ENCODE measurements around the gene SOX18.

- TF ChIP-seq BACH2 (CRISPR knock-in tag; IDR thresholded peaks at IDR 0.05; ENCODE audit: borderline replicate concordance) (no peak), RARB (CRISPR knock-in tag; IDR thresholded peaks at IDR 0.05) (no peak), TOX (CRISPR knock-in tag; IDR thresholded peaks at IDR 0.05; ENCODE audit: borderline replicate concordance) (no peak), SNAI2 (CRISPR knock-in tag; IDR thresholded peaks at IDR 0.05) (no peak)
Measured at GRCh38 chr20:64080813-64081623, 31.6 kb upstream of the SOX18 start.
